KOPT-K1 (cell line): ENCODE measurements around the gene ZNF618.

Experiments
- H3K27ac ChIP-seq: fragments of 200-600 bp; sonication (generic); 2 replicates; pipeline ENCODE4 v1.5.1; 2016; ENCODE audit warnings: antibody characterized with exemption, mild to moderate bottlenecking, low read depth, low read length; ENCODE audit not compliant: poor library complexity, severe bottlenecking
- H3K36me3 ChIP-seq: fragments of 200-600 bp; sonication (generic); 2 replicates; pipeline ENCODE4 v1.5.1; 2017; ENCODE audit warnings: antibody characterized with exemption, mild to moderate bottlenecking, low read length, moderate library complexity; ENCODE audit not compliant: insufficient read depth
- H3K9me3 ChIP-seq: fragments of 200-600 bp; sonication (generic); 2 replicates; pipeline ENCODE4 v1.5.1; 2017; ENCODE audit warnings: antibody characterized with exemption, low read length, mild to moderate bottlenecking; ENCODE audit not compliant: insufficient read depth, poor library complexity, severe bottlenecking

Gene ZNF618

GRCh38 chr9:113873926-113874325, 2.2 kb upstream of the ZNF618 start:
- Histone ChIP-seq H3K36me3 (no peaks in the 10 kb centered on the region), H3K9me3 (no peaks in the 10 kb centered on the region), H3K27ac (no peak overlapping the region)

DNA sequence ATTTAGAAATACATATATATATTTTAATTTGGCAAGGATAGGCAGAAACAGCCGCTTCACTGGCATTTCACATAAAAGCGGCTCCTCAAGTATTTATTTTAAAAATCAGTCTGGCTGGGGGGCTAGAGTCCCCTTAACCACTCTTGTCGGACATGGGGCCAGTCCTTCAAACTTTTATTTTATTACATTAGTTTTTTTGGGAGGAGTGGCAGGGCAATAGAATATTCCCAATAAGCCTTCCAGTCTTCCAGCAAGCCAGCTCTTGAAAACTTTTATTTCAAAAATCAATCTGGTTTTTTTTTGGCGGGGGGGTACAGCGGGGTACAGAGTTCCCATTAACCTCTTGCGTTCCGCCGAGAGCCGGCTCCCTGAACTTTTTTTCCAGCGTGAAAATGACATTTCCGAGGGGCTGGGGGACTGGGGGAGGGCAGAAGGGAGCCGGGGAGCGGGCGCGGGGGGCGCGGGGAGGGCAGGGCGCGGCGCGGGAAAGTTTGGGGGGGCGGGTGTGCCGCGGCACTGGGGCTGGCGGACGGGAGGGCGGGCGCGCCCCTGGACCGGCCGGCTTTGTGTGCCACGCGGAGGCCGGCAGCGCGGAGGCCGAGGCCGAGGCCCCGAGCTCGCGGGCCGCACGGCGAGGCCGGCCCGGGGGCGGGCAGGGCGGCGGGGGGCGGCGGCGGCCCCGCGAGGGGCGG, 504 bp upstream of the ZNF618 start:
- H3K27ac ChIP-seq = no peak overlapping the region
- no peaks in the 10 kb centered on the region for H3K36me3 ChIP-seq

DNA sequence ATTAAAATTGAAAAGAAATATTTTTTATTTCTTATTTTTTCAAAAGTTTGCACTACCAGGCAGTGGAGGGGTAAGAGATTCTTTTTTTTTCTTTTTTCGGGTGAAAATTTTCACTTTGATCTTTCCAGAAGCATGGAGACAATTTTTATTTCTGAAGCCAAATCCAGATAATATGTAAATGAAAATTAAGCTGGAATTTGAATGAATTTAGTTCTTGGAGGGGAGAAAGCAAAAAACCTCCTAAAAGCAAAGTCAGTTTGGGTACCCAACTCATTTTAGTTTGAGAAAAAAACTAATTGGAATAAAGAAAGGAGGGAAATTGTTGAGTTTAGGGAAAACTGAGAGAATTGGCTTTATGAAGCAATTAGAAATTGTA, 872 bp downstream of the ZNF618 start:
- no peaks in the 10 kb centered on the region for H3K36me3 ChIP-seq
- H3K9me3 ChIP-seq = no peaks in the 10 kb centered on the region
- H3K27ac ChIP-seq = no peak overlapping the region

More for the DNA sequence above, 504 bp upstream of the ZNF618 start:
- H3K9me3 ChIP-seq = no peaks in the 10 kb centered on the region

GRCh38 chr9:113879318-113879717, 3.2 kb downstream of the ZNF618 start:
- Histone ChIP-seq H3K9me3 (no peaks in the 10 kb centered on the region), H3K36me3 (no peaks in the 10 kb centered on the region), H3K27ac (no peak overlapping the region)

GRCh38 chr9:113879911-113880310, 3.8 kb downstream of the ZNF618 start:
- Histone ChIP-seq H3K36me3 (no peaks in the 10 kb centered on the region), H3K27ac (no peak overlapping the region), H3K9me3 (no peaks in the 10 kb centered on the region)

- H3K36me3 ChIP-seq = no peaks in the 10 kb centered on the region
- H3K9me3 ChIP-seq = no peaks in the 10 kb centered on the region
- no peak overlapping the region for H3K27ac ChIP-seq
Measured at GRCh38 chr9:113882181-113882580, 6.1 kb downstream of the ZNF618 start.

DNA sequence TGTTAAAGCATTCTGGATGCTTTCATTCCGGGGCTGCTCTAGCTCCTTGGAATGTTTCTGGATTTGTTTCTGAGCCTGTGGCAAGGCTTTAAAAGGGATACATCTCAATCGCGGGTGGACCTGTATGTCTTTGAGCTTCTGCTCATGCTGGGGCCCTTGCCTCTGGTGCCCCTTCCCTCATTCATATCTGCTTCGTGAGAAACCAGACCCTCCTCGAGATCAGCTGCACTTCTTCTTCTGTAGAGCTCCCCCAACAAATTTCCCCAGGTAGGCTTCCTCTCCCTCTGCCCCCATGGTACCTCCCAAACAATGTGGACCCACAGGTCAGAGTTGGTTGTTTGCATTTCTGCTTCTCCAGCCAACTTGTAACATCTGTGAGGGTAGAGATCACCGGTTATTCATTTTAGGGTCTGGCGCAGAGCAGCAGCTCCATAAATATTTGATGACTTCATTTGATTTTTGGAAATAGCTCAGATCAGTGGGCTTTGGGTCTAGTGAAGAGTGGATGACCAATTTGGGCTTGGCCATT, 6.6 kb downstream of the ZNF618 start:
- no peaks in the 10 kb centered on the region for H3K9me3 ChIP-seq
- H3K36me3 ChIP-seq = no peaks in the 10 kb centered on the region
- no peak overlapping the region for H3K27ac ChIP-seq

DNA sequence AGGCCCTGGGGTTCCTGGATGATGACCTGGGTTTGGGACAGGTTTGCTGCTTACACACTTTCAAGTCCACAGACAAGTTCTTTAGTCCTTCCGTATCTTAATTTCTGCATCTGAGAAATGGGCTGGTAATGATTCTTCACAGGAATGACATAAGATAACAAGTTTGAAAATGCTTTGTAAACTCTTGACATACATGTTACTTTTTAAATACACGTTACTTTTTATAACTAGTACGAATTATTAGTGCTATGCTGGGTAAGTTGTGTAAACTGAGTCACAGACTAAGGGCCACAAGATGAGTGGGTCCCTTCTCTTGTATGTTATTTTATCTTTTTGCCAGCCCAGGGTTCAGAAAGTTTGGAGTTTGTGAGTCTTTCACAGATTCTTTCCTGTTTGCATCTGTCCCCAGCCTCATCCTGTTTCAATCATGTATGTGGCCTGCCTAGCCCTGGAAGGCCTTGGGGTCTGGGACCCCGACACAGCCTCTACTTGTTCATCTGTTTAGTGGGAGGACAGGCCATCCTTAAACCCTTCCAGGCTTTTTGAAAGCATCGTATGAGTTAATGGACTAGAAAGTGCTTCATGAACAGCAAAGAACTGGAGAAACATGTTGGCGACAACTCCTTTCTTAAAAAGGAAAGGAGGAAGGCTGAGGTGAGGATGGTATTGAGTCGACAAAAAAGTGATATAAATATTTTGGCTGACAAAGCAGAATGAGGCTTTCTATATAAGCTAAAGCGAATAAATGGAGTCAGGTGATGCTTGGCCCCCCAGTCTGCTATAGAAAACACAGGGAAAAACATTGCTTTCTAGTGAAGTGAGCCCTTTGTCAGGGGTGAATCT, 9.3 kb downstream of the ZNF618 start:
- Histone ChIP-seq H3K27ac (no peak overlapping the region), H3K36me3 (no peaks in the 10 kb centered on the region), H3K9me3 (peaks cover 8% of the 10 kb centered on the region)

DNA sequence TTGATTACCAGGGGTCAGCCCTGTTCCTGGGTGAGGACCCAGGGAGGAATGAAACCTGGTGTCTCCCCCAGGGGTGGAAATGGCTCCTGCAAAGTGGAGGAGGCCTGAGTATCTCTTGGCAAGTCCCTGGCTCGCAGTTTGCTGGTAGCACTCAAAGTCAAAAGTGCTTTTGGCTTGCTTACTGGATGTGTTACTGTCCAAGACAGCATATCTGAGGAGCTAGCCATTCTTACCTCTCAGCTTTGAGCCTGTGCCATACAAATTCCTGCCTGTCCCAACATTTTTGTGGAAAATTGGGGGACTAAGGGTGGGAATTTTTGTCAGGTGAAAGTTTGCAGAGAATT, 9.9 kb downstream of the ZNF618 start:
- no peaks in the 10 kb centered on the region for H3K36me3 ChIP-seq
- peaks cover 13% of the 10 kb centered on the region for H3K9me3 ChIP-seq
- H3K27ac ChIP-seq = peak overlapping the region; percentile 21

GRCh38 chr9:113886466-113886865, 10.4 kb downstream of the ZNF618 start:
- Histone ChIP-seq H3K27ac (peak overlapping the region; percentile 21), H3K36me3 (no peaks in the 10 kb centered on the region), H3K9me3 (peaks cover 13% of the 10 kb centered on the region)

GRCh38 chr9:113886933-113887332, 10.8 kb downstream of the ZNF618 start:
- Histone ChIP-seq H3K36me3 (no peaks in the 10 kb centered on the region), H3K27ac (no peak overlapping the region), H3K9me3 (peaks cover 13% of the 10 kb centered on the region)

DNA sequence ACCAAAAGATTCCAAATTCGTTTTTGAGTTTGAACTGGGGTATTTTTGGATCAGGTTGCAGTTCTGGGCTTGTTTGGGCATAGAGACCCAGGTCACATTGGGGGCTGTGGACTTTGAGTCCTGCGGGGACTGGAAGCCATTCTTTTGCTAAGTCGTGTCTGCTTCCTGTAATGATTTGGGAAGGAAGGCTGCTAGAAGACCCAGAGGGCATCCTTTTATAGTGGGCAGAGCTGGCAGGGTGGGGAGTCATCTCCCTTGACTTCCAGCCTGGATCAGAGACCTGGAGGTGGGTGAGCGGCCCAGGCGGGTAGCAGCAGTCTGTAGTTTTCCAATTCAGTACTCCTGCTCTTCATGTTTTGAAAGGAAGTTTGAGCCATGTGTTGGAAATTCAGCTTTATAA, 11.3 kb downstream of the ZNF618 start:
- no peaks in the 10 kb centered on the region for H3K36me3 ChIP-seq
- H3K27ac ChIP-seq = no peak overlapping the region
- peaks cover 13% of the 10 kb centered on the region for H3K9me3 ChIP-seq

GRCh38 chr9:113888336-113888735, 12.2 kb downstream of the ZNF618 start:
- Histone ChIP-seq H3K27ac (no peak overlapping the region), H3K9me3 (peaks cover 13% of the 10 kb centered on the region), H3K36me3 (no peaks in the 10 kb centered on the region)

DNA sequence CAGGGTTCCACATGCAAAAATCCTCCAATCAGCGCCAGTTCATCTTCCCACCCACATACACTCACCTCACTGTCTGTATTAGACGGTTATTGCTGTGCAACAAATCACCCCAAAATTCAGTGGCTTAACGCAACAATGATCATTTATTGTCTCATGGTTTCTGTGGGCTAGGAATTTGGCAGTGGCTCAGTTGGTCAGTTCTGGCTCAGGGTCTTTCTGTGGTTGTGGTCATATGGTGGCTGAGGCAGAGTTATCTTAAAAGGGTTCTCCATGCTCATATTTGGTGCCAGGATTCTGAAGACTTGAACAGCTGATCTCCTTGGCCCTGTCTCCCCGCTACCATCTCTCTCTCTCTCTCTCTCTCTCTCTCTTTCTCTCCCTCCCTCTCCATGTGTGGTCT, 12.9 kb downstream of the ZNF618 start:
- Histone ChIP-seq H3K36me3 (no peaks in the 10 kb centered on the region), H3K27ac (no peak overlapping the region), H3K9me3 (peaks cover 13% of the 10 kb centered on the region)

DNA sequence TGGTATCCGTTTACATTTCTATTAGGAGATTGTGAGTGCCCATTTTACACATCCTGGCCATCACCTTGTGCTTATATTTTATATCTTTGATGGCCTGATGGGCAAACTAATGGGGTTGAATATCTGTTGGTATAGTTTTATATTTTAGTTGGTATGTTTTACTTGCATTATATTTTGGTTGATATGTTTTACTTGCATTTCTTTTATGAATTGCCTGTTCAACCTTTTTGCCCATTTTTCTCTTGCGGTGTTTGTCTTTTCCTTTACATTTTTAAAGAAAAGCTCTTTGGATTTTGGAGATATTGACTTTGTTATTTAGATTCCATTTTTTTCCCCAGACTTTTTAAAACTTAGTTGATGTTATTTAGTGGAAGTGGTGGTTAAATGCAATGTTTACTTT, 14.6 kb downstream of the ZNF618 start:
- Histone ChIP-seq H3K36me3 (no peaks in the 10 kb centered on the region), H3K9me3 (peaks cover 13% of the 10 kb centered on the region), H3K27ac (no peak overlapping the region)
